DOHH2 (cell line): ENCODE measurements around the gene PMF1.

Experiments
- H3F3A ChIP-seq: fragments of 200-600 bp; sonication (generic), shearing (Covaris generic); 2 replicates; pipeline ENCODE4 v1.6.0; 2016; ENCODE audit warnings: antibody characterized with exemption, mild to moderate bottlenecking; ENCODE audit not compliant: control insufficient read depth, insufficient read depth
- H3K27ac ChIP-seq: fragments of 200-600 bp; sonication (generic); 2 replicates; pipeline ENCODE4 v1.5.1; 2014; ENCODE audit warnings: low read depth, mild to moderate bottlenecking, low read length, moderate library complexity
- H3K27me3 ChIP-seq: fragments of 200-600 bp; sonication (generic); 2 replicates; pipeline ENCODE4 v1.6.1; 2014; ENCODE audit warnings: mild to moderate bottlenecking, low read length, mixed read lengths; ENCODE audit not compliant: control insufficient read depth
- H3K36me3 ChIP-seq: fragments of 200-600 bp; sonication (generic); 2 replicates; pipeline ENCODE4 v1.6.1; 2014; ENCODE audit warnings: mild to moderate bottlenecking, low read length, moderate library complexity, mixed read lengths; ENCODE audit not compliant: control insufficient read depth
- H3K4me1 ChIP-seq: fragments of 200-600 bp; sonication (generic); 2 replicates; pipeline ENCODE4 v1.6.1; 2014; ENCODE audit warnings: mild to moderate bottlenecking, low read length, mixed read lengths; ENCODE audit not compliant: control insufficient read depth
- H3K4me2 ChIP-seq: fragments of 200-600 bp; sonication (generic); 2 replicates; pipeline ENCODE4 v1.6.0; 2014; ENCODE audit warnings: mild to moderate bottlenecking, low read length, moderate library complexity
- H3K4me3 ChIP-seq: fragments of 200-600 bp; sonication (generic); 2 replicates; pipeline ENCODE4 v1.5.1; 2014; ENCODE audit warnings: mild to moderate bottlenecking, low read length, mixed read lengths
- H3K79me2 ChIP-seq: fragments of 200-600 bp; sonication (generic); 2 replicates; pipeline ENCODE4 v1.6.1; 2014; ENCODE audit warnings: mild to moderate bottlenecking, low read length, mixed read lengths; ENCODE audit not compliant: control insufficient read depth
- H3K9me2 ChIP-seq: fragments of 200-600 bp; sonication (generic); replicated peaks from 2 replicates; pipeline ENCODE4 v1.6.1; 2014; ENCODE audit warnings: mild to moderate bottlenecking, low read length, mixed read lengths; ENCODE audit not compliant: control insufficient read depth
- H3K9me3 ChIP-seq: fragments of 200-600 bp; sonication (generic); 2 replicates; pipeline ENCODE4 v1.6.1; 2014; ENCODE audit warnings: antibody characterized with exemption, low read length, mixed read lengths; ENCODE audit not compliant: control insufficient read depth, insufficient read depth
- H4K20me1 ChIP-seq: fragments of 200-600 bp; sonication (generic); 2 replicates; pipeline ENCODE4 v1.6.0; 2014; ENCODE audit warnings: low read depth, mild to moderate bottlenecking, antibody characterized with exemption, low read length, moderate library complexity; ENCODE audit not compliant: control insufficient read depth, insufficient read depth
- CTCF ChIP-seq: fragments of 200-600 bp; sonication (generic); IDR thresholded peaks from one replicate; pipeline ENCODE4 v1.5.1; 2014; ENCODE audit warnings: antibody characterized with exemption, mild to moderate bottlenecking, low read depth, low read length; ENCODE audit not compliant: poor library complexity, severe bottlenecking
- EZH2phosphoT487 ChIP-seq: fragments of 200-600 bp; sonication (generic); IDR thresholded peaks from 2 replicates; pipeline ENCODE4 v1.6.1; 2017; ENCODE audit warnings: borderline replicate concordance, mild to moderate bottlenecking, antibody characterized with exemption, low read length, moderate library complexity, mixed read lengths

Gene PMF1

GRCh38 chr1:156249593-156249992 is 36.8 kb downstream of the PMF1 start:
- TF ChIP-seq EZH2phosphoT487 (no peak), CTCF (no peak)
- Histone ChIP-seq H3K9me2 (no peaks in the 10 kb centered on the region), H3K9me3 (no peaks in the 10 kb centered on the region), H3K27me3 (peaks cover 11% of the 10 kb centered on the region), H3K79me2 (no peaks in the 10 kb centered on the region), H3K4me3 (no peak overlapping the region), H3K36me3 (peaks cover 52% of the 10 kb centered on the region), H3K27ac (no peak overlapping the region), H4K20me1 (no peaks in the 10 kb centered on the region), H3K4me1 (peaks cover 18% of the 10 kb centered on the region), H3K4me2 (no peak overlapping the region), H3F3A (peaks cover 6% of the 10 kb centered on the region)

GRCh38 chr1:156251527-156251926 is 38.7 kb downstream of the PMF1 start:
- TF ChIP-seq EZH2phosphoT487 = no peak
- no peak for TF ChIP-seq CTCF
- peaks cover 61% of the 10 kb centered on the region for H3K36me3 ChIP-seq
- no peak overlapping the region for H3K4me3 ChIP-seq
- no peaks in the 10 kb centered on the region for H4K20me1 ChIP-seq
- no peak overlapping the region for H3K27ac ChIP-seq
- H3K4me1 ChIP-seq = no peaks in the 10 kb centered on the region
- H3K79me2 ChIP-seq = no peaks in the 10 kb centered on the region
- H3K4me2 ChIP-seq = no peak overlapping the region
- no peaks in the 10 kb centered on the region for H3K9me3 ChIP-seq
- H3K9me2 ChIP-seq = no peaks in the 10 kb centered on the region
- no peaks in the 10 kb centered on the region for H3K27me3 ChIP-seq
- H3F3A ChIP-seq = peaks cover 1% of the 10 kb centered on the region; the same call in 1 of the 2 replicates

GRCh38 chr1:156253634-156254033 is 40.8 kb downstream of the PMF1 start:
- no peak overlapping the region for H3K4me2 ChIP-seq
- H3K27me3 ChIP-seq = no peaks in the 10 kb centered on the region
- H3K4me3 ChIP-seq = no peak overlapping the region
- H3K9me2 ChIP-seq = no peaks in the 10 kb centered on the region
- H3F3A ChIP-seq = no peaks in the 10 kb centered on the region
- TF ChIP-seq EZH2phosphoT487 = no peak
- no peak for TF ChIP-seq CTCF
- H4K20me1 ChIP-seq = no peaks in the 10 kb centered on the region
- H3K27ac ChIP-seq = no peak overlapping the region
- H3K79me2 ChIP-seq = no peaks in the 10 kb centered on the region
- H3K9me3 ChIP-seq = no peaks in the 10 kb centered on the region
- peaks cover 80% of the 10 kb centered on the region for H3K36me3 ChIP-seq
- no peaks in the 10 kb centered on the region for H3K4me1 ChIP-seq

- Histone ChIP-seq H3K4me1 (no peaks in the 10 kb centered on the region), H3K4me2 (no peak overlapping the region), H3K4me3 (no peak overlapping the region), H3K27ac (no peak overlapping the region), H3K79me2 (no peaks in the 10 kb centered on the region), H3K9me3 (no peaks in the 10 kb centered on the region), H3K36me3 (peaks cover 81% of the 10 kb centered on the region), H4K20me1 (no peaks in the 10 kb centered on the region), H3K27me3 (no peaks in the 10 kb centered on the region), H3F3A (no peaks in the 10 kb centered on the region), H3K9me2 (no peaks in the 10 kb centered on the region)
- no peak for TF ChIP-seq CTCF
- no peak for TF ChIP-seq EZH2phosphoT487
Observed at GRCh38 chr1:156257711-156258110, 44.9 kb downstream of the PMF1 start.
